ENCODE measurements around the gene SMURF1.

DNA sequence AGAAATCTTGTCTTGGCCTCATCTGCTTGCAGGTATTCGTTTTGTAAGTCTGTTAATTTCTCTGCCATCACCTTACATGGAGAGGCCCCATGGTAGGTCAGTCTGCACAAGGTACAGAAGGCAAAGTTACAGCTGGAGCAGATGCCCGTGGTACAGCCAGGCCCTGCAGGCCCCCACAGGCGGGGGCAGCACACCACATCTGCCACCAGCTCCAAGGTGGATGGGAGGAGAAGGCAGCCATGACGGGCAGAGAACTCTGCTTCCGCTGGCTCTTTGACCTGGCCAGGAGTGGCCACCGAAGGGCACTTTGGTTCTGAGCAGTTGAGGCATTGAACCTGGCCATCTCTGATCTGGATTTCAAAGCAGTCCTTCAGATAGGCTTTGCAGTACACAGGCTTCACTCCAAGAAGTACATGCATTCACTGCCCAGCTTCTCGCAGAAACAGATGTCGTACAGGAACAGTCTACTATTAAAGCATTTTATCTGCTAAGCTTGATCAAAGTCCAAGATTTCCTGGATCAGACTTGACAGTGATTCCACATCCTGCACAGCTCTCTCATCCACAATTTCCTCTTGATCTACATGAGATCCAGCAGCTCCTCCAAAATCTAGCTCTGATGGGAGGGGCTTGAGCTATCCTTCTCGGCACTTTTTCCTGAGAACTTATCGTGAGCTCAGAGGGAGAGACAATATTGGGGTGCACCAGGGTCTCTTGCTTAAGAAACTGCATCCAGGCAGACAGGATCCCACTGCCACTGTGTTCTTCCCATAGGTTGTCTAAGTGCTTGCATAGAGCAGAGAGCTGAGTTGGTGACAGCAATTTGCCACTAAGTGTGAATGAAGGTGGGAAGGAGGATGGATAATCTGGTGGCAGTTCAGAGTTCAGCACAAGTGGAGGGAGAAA, 144.8 kb downstream of the SMURF1 start:
- TF ChIP-seq, protein P1, sequence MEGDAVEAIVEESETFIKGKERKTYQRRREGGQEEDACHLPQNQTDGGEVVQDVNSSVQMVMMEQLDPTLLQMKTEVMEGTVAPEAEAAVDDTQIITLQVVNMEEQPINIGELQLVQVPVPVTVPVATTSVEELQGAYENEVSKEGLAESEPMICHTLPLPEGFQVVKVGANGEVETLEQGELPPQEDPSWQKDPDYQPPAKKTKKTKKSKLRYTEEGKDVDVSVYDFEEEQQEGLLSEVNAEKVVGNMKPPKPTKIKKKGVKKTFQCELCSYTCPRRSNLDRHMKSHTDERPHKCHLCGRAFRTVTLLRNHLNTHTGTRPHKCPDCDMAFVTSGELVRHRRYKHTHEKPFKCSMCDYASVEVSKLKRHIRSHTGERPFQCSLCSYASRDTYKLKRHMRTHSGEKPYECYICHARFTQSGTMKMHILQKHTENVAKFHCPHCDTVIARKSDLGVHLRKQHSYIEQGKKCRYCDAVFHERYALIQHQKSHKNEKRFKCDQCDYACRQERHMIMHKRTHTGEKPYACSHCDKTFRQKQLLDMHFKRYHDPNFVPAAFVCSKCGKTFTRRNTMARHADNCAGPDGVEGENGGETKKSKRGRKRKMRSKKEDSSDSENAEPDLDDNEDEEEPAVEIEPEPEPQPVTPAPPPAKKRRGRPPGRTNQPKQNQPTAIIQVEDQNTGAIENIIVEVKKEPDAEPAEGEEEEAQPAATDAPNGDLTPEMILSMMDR (IDR thresholded peaks at IDR 0.05) = no peak
- no peak for TF ChIP-seq POLR2A (IDR thresholded peaks at IDR 0.05)

Measured in esophagus squamous epithelium (tissue), 4 donors.